Chondrocyte (in vitro differentiated cells): Measurements from ENCODE around the gene CPED1. TPM values are rescaled to one million over a fixed set of nuclear protein-coding genes. Genes with fewer than 3 reads are reported as not detected.

Source experiments
- DNase-seq: peaks from one replicate; pipeline ENCODE4 v3.0.0; 2021; ENCODE audit warnings: mixed read lengths, low spot score
- H3K27ac Mint-ChIP-seq: one replicate; pipeline ENCODE4 v1.8.0; 2021; ENCODE audit warnings: mild to moderate bottlenecking, moderate library complexity, mixed read lengths; ENCODE audit not compliant: unreplicated experiment
- H3K27me3 Mint-ChIP-seq: 2 replicates; pipeline ENCODE4 v1.8.0; 2021; ENCODE audit warnings: low read depth, mixed read lengths
- H3K36me3 Mint-ChIP-seq: 2 replicates; pipeline ENCODE4 v1.8.0; 2021; ENCODE audit warnings: low read depth, mixed read lengths
- H3K4me1 Mint-ChIP-seq: 2 replicates; pipeline ENCODE4 v1.8.0; 2021; ENCODE audit warnings: low read depth, mild to moderate bottlenecking, mixed read lengths
- H3K4me3 Mint-ChIP-seq: one replicate; pipeline ENCODE4 v1.8.0; 2021; ENCODE audit warnings: mild to moderate bottlenecking, moderate library complexity, mixed read lengths; ENCODE audit not compliant: unreplicated experiment
- H3K9me3 Mint-ChIP-seq: 2 replicates; pipeline ENCODE4 v1.8.0; 2021; ENCODE audit warnings: low read depth, mixed read lengths
- total RNA-seq: library from RNA; stranded (reverse); gene quantifications from 3 replicates; pipeline ENCODE4 v1.2.1, GENCODE V29; 2021
- TF ChIP-seq, protein P1 (sequence below): fragments of 200-600 bp; sonication (generic); IDR thresholded peaks from 2 replicates; pipeline ENCODE4 v1.5.0; 2021; ENCODE audit warnings: antibody characterized with exemption, mild to moderate bottlenecking, moderate library complexity

Gene CPED1
- total RNA-seq, 1 donor from 2014 or later, result 2.8 TPM

GRCh38 chr7:121204537-121204936 lies 216.0 kb downstream of the CPED1 start:
- H3K4me1 Mint-ChIP-seq, result peaks cover 4% of the 10 kb centered on the region
- H3K36me3 Mint-ChIP-seq, result no peaks in the 10 kb centered on the region
- no peak for DNase-seq
- no peaks in the 10 kb centered on the region for H3K9me3 Mint-ChIP-seq
- no peak overlapping the region for H3K4me3 Mint-ChIP-seq
- no peak overlapping the region for H3K27ac Mint-ChIP-seq
- TF ChIP-seq, protein P1, sequence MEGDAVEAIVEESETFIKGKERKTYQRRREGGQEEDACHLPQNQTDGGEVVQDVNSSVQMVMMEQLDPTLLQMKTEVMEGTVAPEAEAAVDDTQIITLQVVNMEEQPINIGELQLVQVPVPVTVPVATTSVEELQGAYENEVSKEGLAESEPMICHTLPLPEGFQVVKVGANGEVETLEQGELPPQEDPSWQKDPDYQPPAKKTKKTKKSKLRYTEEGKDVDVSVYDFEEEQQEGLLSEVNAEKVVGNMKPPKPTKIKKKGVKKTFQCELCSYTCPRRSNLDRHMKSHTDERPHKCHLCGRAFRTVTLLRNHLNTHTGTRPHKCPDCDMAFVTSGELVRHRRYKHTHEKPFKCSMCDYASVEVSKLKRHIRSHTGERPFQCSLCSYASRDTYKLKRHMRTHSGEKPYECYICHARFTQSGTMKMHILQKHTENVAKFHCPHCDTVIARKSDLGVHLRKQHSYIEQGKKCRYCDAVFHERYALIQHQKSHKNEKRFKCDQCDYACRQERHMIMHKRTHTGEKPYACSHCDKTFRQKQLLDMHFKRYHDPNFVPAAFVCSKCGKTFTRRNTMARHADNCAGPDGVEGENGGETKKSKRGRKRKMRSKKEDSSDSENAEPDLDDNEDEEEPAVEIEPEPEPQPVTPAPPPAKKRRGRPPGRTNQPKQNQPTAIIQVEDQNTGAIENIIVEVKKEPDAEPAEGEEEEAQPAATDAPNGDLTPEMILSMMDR, result no peak
- no peaks in the 10 kb centered on the region for H3K27me3 Mint-ChIP-seq

- Mint-ChIP-seq H3K4me3 (no peak overlapping the region), H3K9me3 (peaks cover 4% of the 10 kb centered on the region), H3K36me3 (no peaks in the 10 kb centered on the region), H3K27ac (no peak overlapping the region), H3K27me3 (no peaks in the 10 kb centered on the region), H3K4me1 (peaks cover 4% of the 10 kb centered on the region)
- TF ChIP-seq, protein P1, result no peak
- no peak for DNase-seq
Measured at GRCh38 chr7:121205777-121206176, 217.3 kb downstream of the CPED1 start.

DNA sequence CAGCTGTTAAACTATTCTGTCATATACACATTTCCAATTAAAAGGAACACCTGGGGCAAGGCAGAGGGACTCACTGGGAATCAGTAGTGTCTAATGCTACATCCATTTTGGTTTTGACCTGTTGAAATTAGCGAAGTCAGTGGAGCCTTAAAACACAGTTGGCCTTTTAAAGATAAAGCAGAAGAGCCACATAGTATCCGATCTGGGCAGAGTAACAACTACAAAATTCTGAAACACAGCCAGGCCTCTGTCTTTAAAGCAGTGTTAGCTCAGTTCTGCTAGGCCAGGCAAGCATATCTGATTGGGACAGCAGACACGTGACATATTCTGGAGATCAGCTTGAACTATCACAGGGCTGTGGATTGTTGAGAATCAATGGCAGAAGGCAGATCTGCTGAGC lies 222.7 kb downstream of the CPED1 start:
- Mint-ChIP-seq H3K4me1 (peaks cover 4% of the 10 kb centered on the region), H3K36me3 (no peaks in the 10 kb centered on the region), H3K27me3 (no peaks in the 10 kb centered on the region), H3K9me3 (peaks cover 4% of the 10 kb centered on the region), H3K27ac (no peak overlapping the region), H3K4me3 (no peak overlapping the region)
- TF ChIP-seq, protein P1, result no peak
- no peak for DNase-seq

DNA sequence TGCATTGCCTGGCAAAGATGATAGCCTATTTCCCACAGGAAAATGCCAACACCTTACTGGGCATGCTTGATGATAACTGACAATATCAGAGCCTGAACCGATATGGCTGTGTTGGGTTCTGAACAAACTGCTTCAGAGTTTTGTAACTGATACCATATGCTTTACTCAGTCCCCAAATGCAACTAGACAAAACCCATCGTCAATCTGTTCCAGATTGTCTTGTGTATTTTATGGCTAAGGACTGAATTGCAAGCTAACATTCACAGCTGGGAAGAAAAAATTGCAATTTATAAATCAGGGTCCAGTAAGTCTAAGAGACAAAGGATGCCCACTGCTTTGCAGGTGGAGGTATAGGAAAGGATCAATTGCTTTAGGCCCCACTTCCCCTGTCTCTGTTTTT lies 223.5 kb downstream of the CPED1 start:
- no peaks in the 10 kb centered on the region for H3K36me3 Mint-ChIP-seq
- peaks cover 4% of the 10 kb centered on the region for H3K9me3 Mint-ChIP-seq
- TF ChIP-seq, protein P1, result no peak
- H3K27me3 Mint-ChIP-seq, result no peaks in the 10 kb centered on the region
- no peak overlapping the region for H3K27ac Mint-ChIP-seq
- H3K4me1 Mint-ChIP-seq, result peaks cover 4% of the 10 kb centered on the region
- no peak for DNase-seq
- no peak overlapping the region for H3K4me3 Mint-ChIP-seq

GRCh38 chr7:121214657-121215056 lies 226.1 kb downstream of the CPED1 start:
- Mint-ChIP-seq H3K27ac (no peak overlapping the region), H3K36me3 (no peaks in the 10 kb centered on the region), H3K27me3 (no peaks in the 10 kb centered on the region), H3K4me1 (peaks cover 4% of the 10 kb centered on the region), H3K9me3 (peaks cover 4% of the 10 kb centered on the region), H3K4me3 (no peak overlapping the region)
- DNase-seq, result no peak
- TF ChIP-seq, protein P1, result no peak
